Activated CD4-positive, alpha-beta memory T cell treated with anti-CD3 and anti-CD28 coated beads for 36 hours (primary cell): Measurements from ENCODE around the gene ASCC2. TPM values are rescaled to one million over a fixed set of nuclear protein-coding genes. Genes with fewer than 3 reads are reported as not detected.
A peak's percentile ranks its signal among the peaks of the same experiment; 100 is the strongest.

Experiments used
- CTCF ChIA-PET: fragments of 350-600 bp; sonication (Branson Sonifier 250); formaldehyde crosslinking; loops from one replicate; lab custom pipeline; 2021; ENCODE audit warnings: antibody characterized with exemption, inconsistent platforms; lab: Charles Lee
- POLR2A ChIA-PET: fragments of 350-600 bp; sonication (Branson Sonifier 250); formaldehyde crosslinking; loops from one replicate; lab custom pipeline; 2021; ENCODE audit warnings: antibody characterized with exemption; lab: Charles Lee
- DNase-seq: peaks from one replicate; pipeline ENCODE4 v3.0.0-alpha.2; 2020
- H3K27ac Mint-ChIP-seq: one replicate; pipeline ENCODE4 v1.8.0; 2021; ENCODE audit warnings: mixed read lengths
- H3K27me3 Mint-ChIP-seq: one replicate; pipeline ENCODE4 v1.8.0; 2021; ENCODE audit warnings: mixed read lengths
- H3K36me3 Mint-ChIP-seq: one replicate; pipeline ENCODE4 v1.8.0; 2021; ENCODE audit warnings: mixed read lengths
- H3K4me1 Mint-ChIP-seq: one replicate; pipeline ENCODE4 v1.8.0; 2021; ENCODE audit warnings: low read depth, mixed read lengths
- H3K4me3 Mint-ChIP-seq: one replicate; pipeline ENCODE4 v1.8.0; 2021; ENCODE audit warnings: mild to moderate bottlenecking, mixed read lengths
- H3K9me3 Mint-ChIP-seq: one replicate; pipeline ENCODE4 v1.8.0; 2021; ENCODE audit warnings: mixed read lengths
- intact Hi-C: fragments of 100-400 bp; cut with micrococcal nuclease; formaldehyde crosslinking; loops from one replicate; pipeline ENCODE4 v1.15.1; 2023
- total RNA-seq, 2 experiments: library from RNA; stranded (reverse); gene quantifications; one replicate each; pipeline ENCODE4 v1.2.3, GENCODE V29; 2021

Gene ASCC2
- total RNA-seq, 2 experiments from 2014 or later, result 55.5 to 56.8 TPM

- POLR2A ChIA-PET, result no interaction called here
- H3K27me3 Mint-ChIP-seq, result no peaks in the 10 kb centered on the region
- H3K27ac Mint-ChIP-seq, result no peak overlapping the region
- H3K36me3 Mint-ChIP-seq, result peaks cover 40% of the 10 kb centered on the region
- H3K4me1 Mint-ChIP-seq, result no peaks in the 10 kb centered on the region
- DNase-seq, result no peak
- H3K9me3 Mint-ChIP-seq, result no peaks in the 10 kb centered on the region
- intact Hi-C loops, result no loop called here
- no peak overlapping the region for H3K4me3 Mint-ChIP-seq
- CTCF ChIA-PET, result interaction anchor here (1.3 kb wide), 1 partner anchor 161 kb away, joined by 3 read pairs; no protein-coding TSS in a partner anchor
Observed at GRCh38 chr22:29798801-29799200, 39.3 kb downstream of the ASCC2 start.

GRCh38 chr22:29798318-29798717, 39.8 kb downstream of the ASCC2 start:
- POLR2A ChIA-PET, result no interaction called here
- CTCF ChIA-PET, result no interaction called here
- H3K27ac Mint-ChIP-seq, result no peak overlapping the region
- no peak overlapping the region for H3K4me3 Mint-ChIP-seq
- peaks cover 37% of the 10 kb centered on the region for H3K36me3 Mint-ChIP-seq
- no peaks in the 10 kb centered on the region for H3K27me3 Mint-ChIP-seq
- no peak for DNase-seq
- H3K9me3 Mint-ChIP-seq, result no peaks in the 10 kb centered on the region
- no peaks in the 10 kb centered on the region for H3K4me1 Mint-ChIP-seq
- intact Hi-C loops, result no loop called here

GRCh38 chr22:29797351-29797750, 40.7 kb downstream of the ASCC2 start:
- Mint-ChIP-seq H3K27me3 (no peaks in the 10 kb centered on the region), H3K4me3 (no peak overlapping the region), H3K27ac (no peak overlapping the region), H3K4me1 (no peaks in the 10 kb centered on the region), H3K9me3 (no peaks in the 10 kb centered on the region), H3K36me3 (peaks cover 37% of the 10 kb centered on the region)
- ChIA-PET CTCF (no interaction called here), POLR2A (no interaction called here)
- intact Hi-C loops, result no loop called here
- DNase-seq, result peak; percentile 10

- intact Hi-C loops, result no loop called here
- DNase-seq, result no peak
- ChIA-PET CTCF (no interaction called here), POLR2A (no interaction called here)
- Mint-ChIP-seq H3K27ac (no peak overlapping the region), H3K36me3 (peaks cover 38% of the 10 kb centered on the region), H3K27me3 (no peaks in the 10 kb centered on the region), H3K9me3 (no peaks in the 10 kb centered on the region), H3K4me1 (no peaks in the 10 kb centered on the region), H3K4me3 (no peak overlapping the region)
Observed at GRCh38 chr22:29795663-29796062, 42.4 kb downstream of the ASCC2 start.

GRCh38 chr22:29793396-29793795, 44.7 kb downstream of the ASCC2 start:
- Mint-ChIP-seq H3K4me3 (no peak overlapping the region), H3K9me3 (no peaks in the 10 kb centered on the region), H3K36me3 (peaks cover 38% of the 10 kb centered on the region), H3K4me1 (no peaks in the 10 kb centered on the region), H3K27me3 (no peaks in the 10 kb centered on the region), H3K27ac (no peak overlapping the region)
- ChIA-PET CTCF (no interaction called here), POLR2A (no interaction called here)
- no peak for DNase-seq
- intact Hi-C loops, result no loop called here

- Mint-ChIP-seq H3K27me3 (no peaks in the 10 kb centered on the region), H3K9me3 (no peaks in the 10 kb centered on the region), H3K36me3 (peaks cover 34% of the 10 kb centered on the region), H3K27ac (no peak overlapping the region), H3K4me1 (no peaks in the 10 kb centered on the region), H3K4me3 (no peak overlapping the region)
- DNase-seq, result no peak
- ChIA-PET POLR2A (no interaction called here), CTCF (interaction anchor here (1.6 kb wide), 1 partner anchor 215 kb away, joined by 6 read pairs; no protein-coding TSS in a partner anchor)
- intact Hi-C loops, result no loop called here
Observed at GRCh38 chr22:29790061-29790460, 48.0 kb downstream of the ASCC2 start.

- POLR2A ChIA-PET, result no interaction called here
- intact Hi-C loops, result no loop called here
- Mint-ChIP-seq H3K4me3 (no peak overlapping the region), H3K27me3 (no peaks in the 10 kb centered on the region), H3K4me1 (no peaks in the 10 kb centered on the region), H3K27ac (no peak overlapping the region), H3K36me3 (peaks cover 31% of the 10 kb centered on the region), H3K9me3 (no peaks in the 10 kb centered on the region)
- DNase-seq, result no peak
- CTCF ChIA-PET, result interaction anchor here (1.6 kb wide), 1 partner anchor 216 kb away, joined by 6 read pairs; no protein-coding TSS in a partner anchor
Observed at GRCh38 chr22:29788339-29789279, 49.5 kb downstream of the ASCC2 start.

GRCh38 chr22:29787371-29787980, 50.6 kb downstream of the ASCC2 start:
- CTCF ChIA-PET, result no interaction called here
- Mint-ChIP-seq H3K4me3 (no peak overlapping the region), H3K27ac (no peak overlapping the region), H3K9me3 (no peaks in the 10 kb centered on the region), H3K27me3 (no peaks in the 10 kb centered on the region), H3K4me1 (no peaks in the 10 kb centered on the region), H3K36me3 (peaks cover 30% of the 10 kb centered on the region)
- POLR2A ChIA-PET, result no interaction called here
- intact Hi-C loops, result no loop called here
- DNase-seq, result no peak

- intact Hi-C loops, result no loop called here
- Mint-ChIP-seq H3K36me3 (peaks cover 21% of the 10 kb centered on the region), H3K27ac (no peak overlapping the region), H3K27me3 (no peaks in the 10 kb centered on the region), H3K4me3 (no peak overlapping the region), H3K4me1 (no peaks in the 10 kb centered on the region), H3K9me3 (no peaks in the 10 kb centered on the region)
- no peak for DNase-seq
- ChIA-PET POLR2A (interaction anchor here (0.6 kb wide), 1 partner anchor 406 kb away, joined by 4 read pairs; no protein-coding TSS in a partner anchor), CTCF (no interaction called here)
Observed at GRCh38 chr22:29786031-29786430, 52.0 kb downstream of the ASCC2 start.

GRCh38 chr22:29784451-29785361, 53.4 kb downstream of the ASCC2 start:
- intact Hi-C loops, result no loop called here
- Mint-ChIP-seq H3K36me3 (peaks cover 12% of the 10 kb centered on the region), H3K27ac (no peak overlapping the region), H3K9me3 (no peaks in the 10 kb centered on the region), H3K4me1 (no peaks in the 10 kb centered on the region), H3K4me3 (no peak overlapping the region), H3K27me3 (no peaks in the 10 kb centered on the region)
- DNase-seq, result no peak
- POLR2A ChIA-PET, result no interaction called here
- CTCF ChIA-PET, result interaction anchor here (0.7 kb wide), 1 partner anchor 16 kb away, joined by 3 read pairs; no protein-coding TSS in a partner anchor

GRCh38 chr22:29782061-29782845, 55.8 kb downstream of the ASCC2 start:
- no peak overlapping the region for H3K4me3 Mint-ChIP-seq
- POLR2A ChIA-PET, result interaction anchor here (1.5 kb wide), 1 partner anchor 16 kb away, joined by 3 read pairs; the partner anchor contains the start of genes UQCR10 and ZMAT5
- intact Hi-C loops, result no loop called here
- no peaks in the 10 kb centered on the region for H3K9me3 Mint-ChIP-seq
- H3K4me1 Mint-ChIP-seq, result no peaks in the 10 kb centered on the region
- CTCF ChIA-PET, result interaction anchor here (1.6 kb wide), 1 partner anchor 223 kb away, joined by 6 read pairs; no protein-coding TSS in a partner anchor
- H3K36me3 Mint-ChIP-seq, result no peaks in the 10 kb centered on the region
- H3K27me3 Mint-ChIP-seq, result no peaks in the 10 kb centered on the region
- H3K27ac Mint-ChIP-seq, result no peak overlapping the region
- DNase-seq, result no peak
